Liver (tissue), 9 donors: ENCODE data around the gene BTBD9. TPM values are rescaled to one million over a fixed set of nuclear protein-coding genes. Genes with fewer than 3 reads are reported as not detected.

Experiments used
- DNase-seq: peaks from one replicate; pipeline ENCODE4 v3.0.0-alpha.2; 2017; ENCODE audit warnings: low spot score
- H3K27ac ChIP-seq, 2 donors: one replicate each; pipeline ENCODE4 v1.7.0; 2013; ENCODE audit warnings: inconsistent platforms in 2 of 2, low read length in 2 of 2, control low read depth in 1 of 2, low read depth in 1 of 2, mild to moderate bottlenecking in 1 of 2
- H3K27me3 ChIP-seq, 4 donors: one replicate each; pipeline versions ENCODE4 v1.6.1 to v1.7.0; 2013; ENCODE audit warnings: low read length in 3 of 4, inconsistent platforms in 1 of 4, mild to moderate bottlenecking in 1 of 4, moderate library complexity in 1 of 4; ENCODE audit not compliant: control insufficient read depth in 4 of 4, insufficient read depth in 4 of 4
- H3K36me3 ChIP-seq, 4 donors: one replicate each; pipeline versions ENCODE4 v1.6.1 to v1.7.0; 2013; ENCODE audit warnings: low read length in 3 of 4, mild to moderate bottlenecking in 3 of 4, low read depth in 1 of 4, moderate library complexity in 1 of 4; ENCODE audit not compliant: control insufficient read depth in 4 of 4, insufficient read depth in 3 of 4
- H3K4me1 ChIP-seq, 4 donors: one replicate each; pipeline versions ENCODE4 v1.6.1 to v1.7.0; 2013; ENCODE audit warnings: low read length in 3 of 4, mild to moderate bottlenecking in 3 of 4, moderate library complexity in 1 of 4; ENCODE audit not compliant: control insufficient read depth in 4 of 4, insufficient read depth in 4 of 4
- H3K4me3 ChIP-seq, 3 donors: one replicate each; pipeline versions ENCODE4 v1.6.1 to v1.7.0; 2013; ENCODE audit warnings: low read length in 3 of 3, control low read depth in 1 of 3, low read depth in 1 of 3, mild to moderate bottlenecking in 1 of 3
- H3K9ac ChIP-seq, 2 donors: one replicate each; pipeline ENCODE4 v1.7.0; 2013; ENCODE audit warnings: low read length in 2 of 2, mild to moderate bottlenecking in 2 of 2, moderate library complexity in 2 of 2, control low read depth in 1 of 2, low read depth in 1 of 2
- H3K9me3 ChIP-seq, 4 donors: one replicate each; pipeline versions ENCODE4 v1.6.1 to v1.7.0; 2013; ENCODE audit warnings: low read length in 3 of 4; ENCODE audit not compliant: control insufficient read depth in 4 of 4
- EGR1 ChIP-seq, 2 donors: IDR thresholded peaks; 2 replicates each; pipeline ENCODE4 v1.6.1; 2016 to 2018; ENCODE audit warnings: antibody characterized with exemption in 2 of 2, low read depth in 2 of 2
- FOXA1 ChIP-seq: IDR thresholded peaks from 2 replicates; pipeline ENCODE4 v1.6.1; 2016; ENCODE audit warnings: antibody characterized with exemption
- FOXA2 ChIP-seq: IDR thresholded peaks from 2 replicates; pipeline ENCODE4 v1.6.1; 2016; ENCODE audit warnings: antibody characterized with exemption
- GABPA ChIP-seq, 2 donors: IDR thresholded peaks in 1 of 2; conservative IDR thresholded peaks in 1 of 2; 2 replicates each; pipeline ENCODE4 v1.6.1; 2016; ENCODE audit warnings: antibody characterized with exemption in 2 of 2, mild to moderate bottlenecking in 1 of 2, moderate library complexity in 1 of 2
- HNF4A ChIP-seq, 2 donors: conservative IDR thresholded peaks; 2 replicates each; pipeline ENCODE4 v1.6.1; 2016; ENCODE audit warnings: antibody characterized with exemption in 2 of 2, mild to moderate bottlenecking in 2 of 2
- HNF4G ChIP-seq: IDR thresholded peaks from 2 replicates; pipeline ENCODE4 v1.6.1; 2016; ENCODE audit warnings: antibody characterized with exemption
- JUND ChIP-seq, 2 donors: IDR thresholded peaks; 2 replicates each; pipeline ENCODE4 v1.6.1; 2016; ENCODE audit warnings: antibody characterized with exemption in 2 of 2
- NR2F2 ChIP-seq: IDR thresholded peaks from 2 replicates; pipeline ENCODE4 v1.6.1; 2016; ENCODE audit warnings: antibody characterized with exemption
- RXRA ChIP-seq, 2 donors: IDR thresholded peaks; 2 replicates each; pipeline ENCODE4 v1.6.1; 2017 to 2018; ENCODE audit warnings: antibody characterized with exemption in 2 of 2, mild to moderate bottlenecking in 1 of 2
- SP1 ChIP-seq: IDR thresholded peaks from 2 replicates; pipeline ENCODE4 v1.6.1; 2018; ENCODE audit warnings: antibody characterized with exemption, mild to moderate bottlenecking
- TAF1 ChIP-seq: conservative IDR thresholded peaks from 2 replicates; pipeline ENCODE4 v1.6.1; 2016; ENCODE audit warnings: antibody characterized with exemption, mild to moderate bottlenecking
- YY1 ChIP-seq: IDR thresholded peaks from 2 replicates; pipeline ENCODE4 v1.6.1; 2016; ENCODE audit warnings: antibody characterized with exemption, mild to moderate bottlenecking
- WGBS: extraction: QIAGEN DNeasy Blood & Tissue Kit; methylation state at CpG from one replicate; pipeline ENCODE4 v1.1.7; 2013; 5-methylcytosine and 5-hydroxymethylcytosine counted together
- polyA plus RNA-seq, 2 donors: library from polyadenylated mRNA; stranded (reverse) in 1 of 2; unstranded in 1 of 2; fragments of 200-250 nt in 1 of 2; fragments of >200 nt in 1 of 2; fragmentation: Nextera tagmentation in 1 of 2; extraction: Ambion mirVana in 1 of 2; gene quantifications; one replicate each; pipeline versions ENCODE4 v1.2.1 to v1.2.3, GENCODE V29; 2013 to 2015
- total RNA-seq, 2 donors: library from RNA; depleted of rRNA; stranded (reverse); fragments of >200 nt; gene quantifications; one replicate each; pipeline ENCODE4 v1.2.3, GENCODE V29; 2014
- TF ChIP-seq, protein P1 (sequence below): fragments of 150-350 bp; IDR thresholded peaks from 2 replicates; pipeline ENCODE4 v1.5.1; 2017; ENCODE audit warnings: improper control_type of control experiment, low read depth, low read length; ENCODE audit not compliant: missing input control
- TF ChIP-seq, protein P2 (sequence below): IDR thresholded peaks from 2 replicates; pipeline ENCODE4 v1.6.1; 2016; ENCODE audit warnings: antibody characterized with exemption
- TF ChIP-seq, protein P3 (sequence below): IDR thresholded peaks from 2 replicates; pipeline ENCODE4 v1.6.1; 2016; ENCODE audit warnings: antibody characterized with exemption, mild to moderate bottlenecking
- TF ChIP-seq, protein P4 (sequence below): IDR thresholded peaks from 2 replicates; pipeline ENCODE4 v1.6.1; 2016; ENCODE audit warnings: antibody characterized with exemption
- TF ChIP-seq, protein P5 (sequence below): IDR thresholded peaks from 2 replicates; pipeline ENCODE4 v1.6.1; 2016; ENCODE audit warnings: antibody characterized with exemption
- donor health status: healthy.
- donor health status: healthy.
- donor health status: healthy.
- donor health status: healthy.
- donor health status: healthy.

BTBD9 gene
- total and polyA plus RNA-seq, 4 donors, result 2.0 to 12.4 (median 5.7) TPM

DNA sequence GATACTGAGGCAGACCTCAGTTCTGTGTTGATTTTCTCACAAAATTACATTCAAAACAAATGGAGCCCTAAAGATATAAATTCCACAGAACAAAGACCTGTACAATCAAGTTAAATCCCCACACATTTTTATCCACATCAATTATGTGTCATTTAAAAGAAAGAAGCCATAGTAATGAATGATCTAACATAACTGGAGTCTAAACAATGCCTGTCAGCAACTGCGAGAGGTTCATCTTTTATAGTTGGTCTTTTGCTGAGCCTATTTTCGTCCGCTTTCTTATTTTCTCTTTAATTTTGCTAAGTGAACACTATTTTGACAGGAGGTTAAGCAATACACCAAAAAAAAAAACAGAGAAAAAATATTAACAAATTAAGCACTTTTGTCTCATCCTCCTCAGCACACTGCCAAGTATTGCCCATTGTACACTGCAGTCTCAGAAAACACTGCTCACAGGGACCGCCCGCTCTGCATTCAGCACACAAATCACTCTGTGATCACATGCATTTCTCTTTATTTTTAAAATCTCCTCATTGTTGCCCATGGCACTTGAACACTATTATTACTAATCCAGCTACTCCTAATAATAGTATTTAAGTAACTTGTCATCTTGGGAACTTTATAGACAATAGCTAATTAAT is 140.8 kb downstream of the BTBD9 start:
- H3K9me3 ChIP-seq, result no peaks in the 10 kb centered on the region
- no peak overlapping the region for H3K9ac ChIP-seq
- 68% methylated on average over 5 of the region's 5 CpGs for WGBS
- no peak overlapping the region for H3K4me3 ChIP-seq
- TF ChIP-seq HNF4A (conservative IDR thresholded peaks at IDR 0.05) (no peak), FOXA1 (no peak), GABPA (IDR thresholded peaks at IDR 0.05 in 1 of 2, conservative IDR thresholded peaks at IDR 0.05 in 1 of 2) (no peak), RXRA (IDR thresholded peaks at IDR 0.05) (no peak), TAF1 (no peak), YY1 (no peak), FOXA2 (no peak), EGR1 (IDR thresholded peaks at IDR 0.05; ENCODE audit: low read depth in 2 of 2) (no peak), JUND (IDR thresholded peaks at IDR 0.05) (no peak), NR2F2 (no peak), HNF4G (no peak), SP1 (no peak)
- TF ChIP-seq, protein P1, sequence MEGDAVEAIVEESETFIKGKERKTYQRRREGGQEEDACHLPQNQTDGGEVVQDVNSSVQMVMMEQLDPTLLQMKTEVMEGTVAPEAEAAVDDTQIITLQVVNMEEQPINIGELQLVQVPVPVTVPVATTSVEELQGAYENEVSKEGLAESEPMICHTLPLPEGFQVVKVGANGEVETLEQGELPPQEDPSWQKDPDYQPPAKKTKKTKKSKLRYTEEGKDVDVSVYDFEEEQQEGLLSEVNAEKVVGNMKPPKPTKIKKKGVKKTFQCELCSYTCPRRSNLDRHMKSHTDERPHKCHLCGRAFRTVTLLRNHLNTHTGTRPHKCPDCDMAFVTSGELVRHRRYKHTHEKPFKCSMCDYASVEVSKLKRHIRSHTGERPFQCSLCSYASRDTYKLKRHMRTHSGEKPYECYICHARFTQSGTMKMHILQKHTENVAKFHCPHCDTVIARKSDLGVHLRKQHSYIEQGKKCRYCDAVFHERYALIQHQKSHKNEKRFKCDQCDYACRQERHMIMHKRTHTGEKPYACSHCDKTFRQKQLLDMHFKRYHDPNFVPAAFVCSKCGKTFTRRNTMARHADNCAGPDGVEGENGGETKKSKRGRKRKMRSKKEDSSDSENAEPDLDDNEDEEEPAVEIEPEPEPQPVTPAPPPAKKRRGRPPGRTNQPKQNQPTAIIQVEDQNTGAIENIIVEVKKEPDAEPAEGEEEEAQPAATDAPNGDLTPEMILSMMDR, result no peak
- TF ChIP-seq, protein P2, sequence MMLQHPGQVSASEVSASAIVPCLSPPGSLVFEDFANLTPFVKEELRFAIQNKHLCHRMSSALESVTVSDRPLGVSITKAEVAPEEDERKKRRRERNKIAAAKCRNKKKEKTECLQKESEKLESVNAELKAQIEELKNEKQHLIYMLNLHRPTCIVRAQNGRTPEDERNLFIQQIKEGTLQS, result no peak
- TF ChIP-seq, protein P3, sequence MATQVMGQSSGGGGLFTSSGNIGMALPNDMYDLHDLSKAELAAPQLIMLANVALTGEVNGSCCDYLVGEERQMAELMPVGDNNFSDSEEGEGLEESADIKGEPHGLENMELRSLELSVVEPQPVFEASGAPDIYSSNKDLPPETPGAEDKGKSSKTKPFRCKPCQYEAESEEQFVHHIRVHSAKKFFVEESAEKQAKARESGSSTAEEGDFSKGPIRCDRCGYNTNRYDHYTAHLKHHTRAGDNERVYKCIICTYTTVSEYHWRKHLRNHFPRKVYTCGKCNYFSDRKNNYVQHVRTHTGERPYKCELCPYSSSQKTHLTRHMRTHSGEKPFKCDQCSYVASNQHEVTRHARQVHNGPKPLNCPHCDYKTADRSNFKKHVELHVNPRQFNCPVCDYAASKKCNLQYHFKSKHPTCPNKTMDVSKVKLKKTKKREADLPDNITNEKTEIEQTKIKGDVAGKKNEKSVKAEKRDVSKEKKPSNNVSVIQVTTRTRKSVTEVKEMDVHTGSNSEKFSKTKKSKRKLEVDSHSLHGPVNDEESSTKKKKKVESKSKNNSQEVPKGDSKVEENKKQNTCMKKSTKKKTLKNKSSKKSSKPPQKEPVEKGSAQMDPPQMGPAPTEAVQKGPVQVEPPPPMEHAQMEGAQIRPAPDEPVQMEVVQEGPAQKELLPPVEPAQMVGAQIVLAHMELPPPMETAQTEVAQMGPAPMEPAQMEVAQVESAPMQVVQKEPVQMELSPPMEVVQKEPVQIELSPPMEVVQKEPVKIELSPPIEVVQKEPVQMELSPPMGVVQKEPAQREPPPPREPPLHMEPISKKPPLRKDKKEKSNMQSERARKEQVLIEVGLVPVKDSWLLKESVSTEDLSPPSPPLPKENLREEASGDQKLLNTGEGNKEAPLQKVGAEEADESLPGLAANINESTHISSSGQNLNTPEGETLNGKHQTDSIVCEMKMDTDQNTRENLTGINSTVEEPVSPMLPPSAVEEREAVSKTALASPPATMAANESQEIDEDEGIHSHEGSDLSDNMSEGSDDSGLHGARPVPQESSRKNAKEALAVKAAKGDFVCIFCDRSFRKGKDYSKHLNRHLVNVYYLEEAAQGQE, result no peak
- TF ChIP-seq, protein P4, sequence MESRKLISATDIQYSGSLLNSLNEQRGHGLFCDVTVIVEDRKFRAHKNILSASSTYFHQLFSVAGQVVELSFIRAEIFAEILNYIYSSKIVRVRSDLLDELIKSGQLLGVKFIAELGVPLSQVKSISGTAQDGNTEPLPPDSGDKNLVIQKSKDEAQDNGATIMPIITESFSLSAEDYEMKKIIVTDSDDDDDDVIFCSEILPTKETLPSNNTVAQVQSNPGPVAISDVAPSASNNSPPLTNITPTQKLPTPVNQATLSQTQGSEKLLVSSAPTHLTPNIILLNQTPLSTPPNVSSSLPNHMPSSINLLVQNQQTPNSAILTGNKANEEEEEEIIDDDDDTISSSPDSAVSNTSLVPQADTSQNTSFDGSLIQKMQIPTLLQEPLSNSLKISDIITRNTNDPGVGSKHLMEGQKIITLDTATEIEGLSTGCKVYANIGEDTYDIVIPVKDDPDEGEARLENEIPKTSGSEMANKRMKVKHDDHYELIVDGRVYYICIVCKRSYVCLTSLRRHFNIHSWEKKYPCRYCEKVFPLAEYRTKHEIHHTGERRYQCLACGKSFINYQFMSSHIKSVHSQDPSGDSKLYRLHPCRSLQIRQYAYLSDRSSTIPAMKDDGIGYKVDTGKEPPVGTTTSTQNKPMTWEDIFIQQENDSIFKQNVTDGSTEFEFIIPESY, result no peak
- TF ChIP-seq, protein P5, sequence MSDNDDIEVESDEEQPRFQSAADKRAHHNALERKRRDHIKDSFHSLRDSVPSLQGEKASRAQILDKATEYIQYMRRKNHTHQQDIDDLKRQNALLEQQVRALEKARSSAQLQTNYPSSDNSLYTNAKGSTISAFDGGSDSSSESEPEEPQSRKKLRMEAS, result no peak
- H3K27me3 ChIP-seq, result no peaks in the 10 kb centered on the region
- H3K27ac ChIP-seq, result no peak overlapping the region
- H3K4me1 ChIP-seq, result no peaks in the 10 kb centered on the region
- no peak for DNase-seq
- H3K36me3 ChIP-seq, result no peaks in the 10 kb centered on the region
